Stimulated activated CD8-positive, alpha-beta memory T cell treated with anti-CD3 and anti-CD28 coated beads, Interleukin-4, amount 100 ng/mL, for 48 hours (primary cell): ENCODE data around the gene NACA.
"Not testable (repeated sequence)": the region's sequence is repeated elsewhere in the genome, so short reads cannot be mapped to it uniquely, and the experiment has no call there.

ENCODE experiments used
- DNase-seq: peaks from one replicate; pipeline ENCODE4 v3.0.0-alpha.2; 2020

The NACA gene

GRCh38 chr12:56723889-56724700, 1.0 kb downstream of the NACA start:
- DNase-seq: peak; percentile 39

DNA sequence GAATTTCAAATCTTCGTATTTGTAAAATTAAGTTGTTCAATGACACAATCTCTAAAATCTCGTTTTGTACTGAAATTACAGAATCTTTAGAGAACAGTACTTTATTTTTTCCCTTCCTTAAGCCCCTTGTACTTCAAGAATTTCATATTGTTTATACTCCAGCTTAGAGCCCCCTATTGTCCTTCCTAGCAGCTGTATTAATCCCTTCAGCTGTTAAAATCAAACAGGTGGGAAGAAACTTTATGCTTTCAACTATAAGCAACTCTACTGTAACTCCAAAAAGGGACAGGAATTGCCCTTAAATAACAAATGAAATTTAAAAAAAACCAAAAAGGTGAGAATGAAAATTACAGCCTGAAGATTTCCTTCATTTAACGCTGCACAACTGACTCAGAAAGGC, 1.7 kb downstream of the NACA start:
- DNase-seq: no peak

DNA sequence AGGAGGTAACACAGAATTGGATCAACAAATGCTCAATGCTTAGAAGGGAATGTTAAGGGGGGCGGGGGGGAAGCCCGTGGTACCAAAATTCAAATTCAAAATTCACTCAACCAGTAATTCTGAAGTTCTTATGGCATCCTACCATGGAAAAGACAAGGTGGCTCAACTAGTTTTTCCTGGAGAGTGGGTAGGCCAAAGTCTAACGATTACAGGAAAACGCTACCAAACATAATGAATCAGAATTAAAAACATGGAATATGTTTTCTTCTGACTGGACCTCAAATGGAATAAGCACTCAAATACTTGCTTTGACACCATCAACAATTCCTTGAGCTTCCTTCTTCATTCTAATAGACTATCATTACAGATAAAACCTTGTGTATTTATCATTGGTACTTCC, 2.3 kb downstream of the NACA start:
- no peak for DNase-seq

DNA sequence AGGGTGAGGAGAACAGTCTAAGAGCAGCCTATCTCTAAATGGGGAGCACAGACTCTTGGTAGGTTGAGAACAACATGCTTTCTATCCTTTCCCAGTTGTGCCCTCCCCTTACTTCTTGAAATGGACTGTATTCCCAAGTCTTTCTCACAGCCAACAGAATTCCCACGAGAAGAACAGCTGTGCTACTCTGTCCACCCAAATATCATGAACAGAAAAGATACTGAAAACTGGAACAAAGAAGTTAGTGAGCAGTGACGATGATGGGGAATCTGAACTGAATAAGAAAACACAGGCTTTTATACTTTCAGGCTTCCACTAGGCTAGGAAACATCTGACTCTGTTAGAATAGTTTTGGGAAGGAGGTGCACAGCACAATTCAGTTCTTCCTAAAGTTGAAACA, 3.4 kb downstream of the NACA start:
- peak; percentile 4 for DNase-seq

DNA sequence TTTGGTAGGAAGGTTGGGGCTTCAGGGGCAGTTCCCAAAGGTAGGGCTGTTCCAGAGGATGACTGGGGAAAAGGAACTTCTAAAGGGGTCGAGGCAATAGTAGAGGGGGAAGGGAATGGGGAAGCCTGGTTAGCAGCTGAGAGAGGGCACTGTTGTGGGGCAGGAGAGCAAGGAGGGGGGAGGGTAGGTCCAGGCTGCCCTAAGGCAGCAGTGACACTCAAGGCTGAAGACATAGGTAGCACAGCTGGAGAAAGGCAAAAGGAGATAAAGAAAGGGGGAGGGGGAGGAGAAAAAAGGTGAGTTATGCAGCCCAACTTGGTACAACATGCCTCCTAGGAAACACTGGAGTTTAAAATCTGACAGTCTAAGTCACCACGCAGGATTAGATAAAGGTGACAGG, 3.9 kb downstream of the NACA start:
- DNase-seq: peak; percentile 22

DNA sequence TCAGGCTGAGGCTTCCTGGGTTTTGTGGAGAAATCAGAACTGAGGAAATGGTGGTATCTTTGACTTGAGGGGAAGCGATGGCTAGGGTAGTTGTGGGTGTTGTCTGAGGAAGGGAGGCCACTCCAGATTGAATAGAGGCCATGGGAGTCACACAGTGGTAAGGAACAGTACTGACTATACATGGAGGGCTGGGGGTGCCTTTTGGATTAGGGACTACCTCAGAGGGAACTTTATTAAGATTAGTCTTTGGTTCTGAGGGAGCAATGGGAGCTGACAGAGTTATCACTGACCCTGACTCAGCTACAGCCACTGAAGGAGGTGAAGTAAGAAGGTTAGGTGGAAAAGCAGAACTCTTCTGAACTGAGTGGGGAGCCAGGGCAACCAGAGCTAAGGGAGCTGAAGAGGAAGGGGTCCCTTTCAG, 4.4 kb downstream of the NACA start:
- peak; percentile 19 for DNase-seq

DNA sequence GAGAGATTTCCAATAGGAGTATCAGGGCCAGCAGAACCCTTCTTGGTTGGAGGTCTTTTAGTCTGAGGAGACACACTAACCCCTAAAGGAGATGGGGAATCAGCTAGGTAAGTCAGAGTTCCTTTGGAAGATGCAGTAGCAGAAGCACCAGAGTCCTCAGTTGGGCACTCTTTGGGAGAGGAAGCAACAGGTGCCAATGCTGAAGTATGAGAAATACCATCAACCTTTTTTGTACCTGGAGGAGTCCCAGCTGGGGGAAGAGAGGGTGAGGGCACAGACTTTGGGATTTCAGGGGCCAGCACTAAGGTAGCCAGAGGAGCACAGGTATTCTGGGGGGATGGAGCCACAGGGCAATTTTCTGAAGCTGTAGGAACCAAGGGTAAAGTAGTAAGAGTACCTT, 6.0 kb downstream of the NACA start:
- DNase-seq: peak; percentile 21

- DNase-seq: no peak
These were observed 6.5 kb downstream of the NACA start for GRCh38 chr12:56718636-56719035.

DNA sequence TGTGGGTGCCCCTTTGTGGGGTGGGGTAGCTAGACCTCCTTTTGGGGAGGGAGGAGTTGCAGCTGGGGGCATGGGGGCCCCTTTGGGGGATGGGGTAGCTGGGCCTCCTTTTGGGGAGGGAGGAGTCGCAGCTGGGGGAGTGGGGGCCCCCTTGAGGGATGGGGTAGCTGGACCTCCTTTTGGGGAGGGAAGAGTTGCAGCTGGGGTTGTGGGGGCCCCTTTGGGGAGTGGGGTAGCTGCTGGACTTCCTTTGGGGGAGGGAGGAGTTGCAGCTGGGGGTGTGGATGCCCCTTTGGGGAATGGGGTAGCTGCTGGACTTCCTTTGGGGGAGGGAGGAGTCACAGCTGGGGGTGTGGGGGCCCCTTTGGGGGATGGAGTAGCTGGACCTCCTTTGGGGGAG, 7.0 kb downstream of the NACA start:
- no peak for DNase-seq

- DNase-seq: no peak
These were observed 7.9 kb downstream of the NACA start for GRCh38 chr12:56716933-56717880.

GRCh38 chr12:56716458-56716857, 8.6 kb downstream of the NACA start:
- DNase-seq: no peak

- DNase-seq: no peak
These were observed 9.3 kb downstream of the NACA start for GRCh38 chr12:56715798-56716197.

DNA sequence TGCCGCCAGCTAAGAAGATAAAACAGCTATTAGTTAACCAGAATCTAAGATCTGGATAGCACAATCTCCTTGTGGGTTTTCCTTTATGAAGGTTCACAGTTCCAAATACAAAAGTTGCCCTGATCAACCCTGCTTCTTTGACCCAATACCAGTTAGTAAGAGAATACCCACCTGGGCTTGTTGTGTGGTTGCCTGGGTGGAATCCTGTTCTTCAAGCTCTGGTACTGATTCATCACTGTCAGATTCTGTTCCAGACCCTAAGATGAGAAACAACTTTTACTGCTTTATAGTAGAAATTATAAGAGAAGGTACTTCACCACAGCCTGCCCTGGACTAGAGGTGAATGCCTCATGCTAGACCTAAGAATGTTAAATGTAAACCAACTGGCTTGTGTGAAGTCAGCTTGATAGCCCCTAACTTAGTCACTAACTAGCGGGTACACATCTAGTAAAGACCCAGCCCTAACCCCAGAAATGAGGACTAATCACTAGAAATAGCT, 10.6 kb downstream of the NACA start:
- DNase-seq: no peak

DNA sequence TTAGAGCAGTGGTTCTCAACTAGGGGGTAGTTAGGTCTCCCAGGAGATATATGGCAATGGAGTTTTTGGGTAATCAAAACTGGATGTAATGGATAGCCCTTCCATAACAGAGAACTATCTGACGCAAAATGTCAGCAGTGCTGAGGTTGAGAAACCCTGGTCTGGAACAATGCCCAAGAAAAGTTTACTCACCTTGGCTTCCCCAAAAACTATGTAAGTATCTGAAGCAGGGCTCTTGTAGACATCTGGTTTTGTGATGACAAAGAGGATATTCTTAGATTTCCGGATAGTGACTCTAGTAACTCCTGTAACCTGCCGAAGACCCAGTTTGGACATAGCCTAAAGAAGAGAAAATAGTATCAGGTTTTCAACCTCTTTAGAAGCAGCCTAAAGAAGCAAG, 11.8 kb downstream of the NACA start:
- DNase-seq: no peak

- no peak for DNase-seq
These were observed 15.2 kb downstream of the NACA start for GRCh38 chr12:56709759-56710376.

DNA sequence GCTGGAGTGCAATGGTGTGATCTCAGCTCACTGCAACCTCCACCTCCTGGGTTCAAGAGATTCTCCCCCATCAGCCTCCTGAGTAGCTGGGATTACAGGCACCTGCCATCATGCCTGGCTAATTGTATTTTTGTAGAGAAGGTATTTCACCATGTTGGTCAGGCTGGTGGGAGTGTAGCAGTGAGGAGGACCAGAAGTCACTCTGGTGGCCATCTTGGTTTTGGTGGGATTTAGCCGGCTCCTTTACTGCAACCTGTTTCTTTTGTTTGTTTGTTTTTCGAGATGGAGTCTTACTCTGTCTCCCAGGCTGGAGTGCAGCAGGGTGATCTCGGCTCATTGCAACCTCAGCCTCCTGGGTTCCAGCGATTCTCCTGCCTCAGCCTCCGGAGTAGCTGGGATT, 20.6 kb downstream of the NACA start:
- not testable (repeated sequence) for DNase-seq

- no peak for DNase-seq
These were observed 26.0 kb downstream of the NACA start for GRCh38 chr12:56699020-56699661.

GRCh38 chr12:56695327-56696101, 29.6 kb downstream of the NACA start:
- DNase-seq: no peak

GRCh38 chr12:56694161-56694560, 30.9 kb downstream of the NACA start:
- DNase-seq: no peak

DNA sequence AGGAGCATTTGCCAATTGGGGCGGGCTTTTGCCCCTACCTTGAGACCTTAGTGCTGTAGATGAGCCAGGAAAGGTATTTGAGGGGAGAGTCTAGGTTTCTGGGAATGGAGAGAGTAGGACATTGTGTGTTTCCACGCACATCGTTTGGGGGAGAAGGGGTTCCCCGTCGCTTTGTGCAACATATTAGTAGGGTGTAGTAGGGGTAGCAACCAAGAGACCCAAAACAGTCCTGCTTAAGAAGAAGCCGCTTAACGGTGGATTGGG, 36.3 kb downstream of the NACA start:
- no peak for DNase-seq

GRCh38 chr12:56688129-56688845, 36.8 kb downstream of the NACA start, which contains the start of gene PTGES3:
PTGES3 (minus strand) TSS chr12:56688284; CDS start chr12:56687999, 285 bp downstream.
- DNase-seq: peak; percentile 98
